Caki2 (cell line): ENCODE results near the gene OR1G1. TPM values are rescaled to one million over a fixed set of nuclear protein-coding genes. Genes with fewer than 3 reads are reported as not detected.
"Not testable (repeated sequence)": the region's sequence is repeated elsewhere in the genome, so short reads cannot be mapped to it uniquely, and the experiment has no call there.

Experiments
- DNase-seq: peaks from one replicate; pipeline ENCODE4 v3.0.0-alpha.2; 2015; ENCODE audit warnings: low read depth
- in situ Hi-C: cut with HindIII; loops from 2 replicates; pipeline ENCODE4 v1.10.0; 2016; ENCODE audit warnings: low sequenced_read_pairs, low pct_unique_long_range_greater_than_20kb, mixed read lengths
- total RNA-seq: library from RNA; depleted of rRNA; stranded (reverse); fragments of >200 nt; shearing (Covaris generic); gene quantifications from 2 replicates; pipeline ENCODE4 v1.2.3, GENCODE V29; 2014; ENCODE audit warnings: low replicate concordance; rRNA removed

OR1G1 gene
- not detected in 2 replicates for total RNA-seq

DNA sequence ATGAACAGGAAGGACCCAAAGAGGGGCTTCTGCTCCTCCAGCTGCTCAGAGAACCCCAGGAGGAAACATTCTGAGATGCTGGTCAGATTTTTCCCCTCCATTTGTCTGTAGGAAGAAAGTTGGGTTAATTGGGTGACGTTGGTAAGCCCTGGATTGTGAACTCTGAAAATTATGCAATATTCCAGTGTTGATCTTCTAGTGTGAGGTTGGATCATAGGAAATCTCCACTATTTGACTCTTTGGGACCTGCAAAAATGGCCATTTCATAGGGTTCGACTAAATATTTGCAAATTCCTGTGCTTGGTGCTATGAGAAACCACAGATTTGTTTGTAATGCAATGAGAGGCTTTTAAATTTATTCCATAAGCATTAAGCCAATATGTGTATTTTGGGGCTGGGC is at the start of gene OR1G1:
Gene OR1G1 (minus strand): TSS at position 101 of the 400 bp plus-strand sequence. CDS start 0 bp downstream, at position 101.
- in situ Hi-C loops: no loop called here

DNA sequence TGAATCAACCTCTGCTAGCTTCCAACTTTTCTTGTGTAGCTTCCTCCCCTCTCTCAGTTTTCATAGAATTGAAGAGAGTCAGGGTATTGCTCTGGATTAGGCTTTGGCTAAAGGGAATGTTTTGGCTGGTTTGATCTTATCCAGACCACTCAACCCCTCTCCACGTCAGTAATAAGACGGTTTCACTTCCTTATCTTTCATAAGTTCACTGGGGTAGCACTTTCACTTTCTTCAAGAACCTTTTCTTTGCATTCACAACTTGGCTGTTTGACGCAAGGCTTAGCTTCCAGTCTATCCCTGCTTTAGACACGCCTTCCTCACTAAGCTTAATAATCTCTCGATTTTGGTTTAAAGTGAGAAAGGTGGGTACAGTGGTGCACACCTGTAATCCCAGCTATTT is 40.2 kb upstream of the OR1G1 start:
- in situ Hi-C loops: no loop called here
- DNase-seq: no peak

More for the DNA sequence above, at the start of gene OR1G1:
- DNase-seq: no peak

- in situ Hi-C loops: no loop called here
- no peak for DNase-seq
Observed at GRCh38 chr17:3157218-3157617, 29.9 kb upstream of the OR1G1 start.

GRCh38 chr17:3137494-3137893 is 10.1 kb upstream of the OR1G1 start:
- DNase-seq, in situ Hi-C loops: not testable (repeated sequence)

- in situ Hi-C loops: no loop called here
- no peak for DNase-seq
Observed at GRCh38 chr17:3104322-3104721, 23.0 kb downstream of the OR1G1 start, which contains the start of gene OR1D2. Gene OR1D2, minus strand, starts transcription at chr17:3104422. Its CDS starts 11,426 bp downstream, at chr17:3092996.

Other genes starting within 250 kb of the OR1G1 start
- not detected in 2 replicates for gene OR1D5, start 63.9 kb downstream of the OR1G1 start, total RNA-seq
- not detected in 2 replicates for gene OR1D2, start 23.1 kb downstream of the OR1G1 start, total RNA-seq
- not detected in 2 replicates for gene OR1A2, start 70.0 kb upstream of the OR1G1 start, total RNA-seq
- gene OR1A1, start 80.1 kb upstream of the OR1G1 start, total RNA-seq: not detected in 2 replicates
- gene OR3A1, start 170.8 kb upstream of the OR1G1 start, total RNA-seq: not detected in 2 replicates